Common myeloid progenitor, CD34-positive (primary cell): ENCODE data around the gene ITPKB.
A peak's percentile ranks its signal among the peaks of the same experiment; 100 is the strongest.

Experiments used
- CTCF ChIA-PET: fragments of 350-600 bp; sonication (Branson Sonifier 250); formaldehyde crosslinking; loops from one replicate; lab custom pipeline; 2021; ENCODE audit warnings: antibody characterized with exemption; lab: Charles Lee
- POLR2A ChIA-PET: fragments of 350-600 bp; sonication (Branson Sonifier 250); formaldehyde crosslinking; loops from one replicate; lab custom pipeline; 2021; ENCODE audit warnings: antibody characterized with exemption; lab: Charles Lee
- DNase-seq, 3 donors: peaks; one replicate each; pipeline versions ENCODE4 v3.0.0 to v3.0.0-alpha.2; 2013
- H3K27ac ChIP-seq, 2 experiments: 1 replicate in 1 of 2; 2 replicates in 1 of 2; pipeline ENCODE4 v1.7.0; 2013; ENCODE audit warnings: inconsistent platforms in 2 of 2, low read length in 2 of 2, mild to moderate bottlenecking in 2 of 2, low read depth in 1 of 2, moderate library complexity in 1 of 2; ENCODE audit not compliant: severe bottlenecking in 2 of 2, insufficient read depth in 1 of 2, poor library complexity in 1 of 2
- H3K27me3 ChIP-seq, 5 experiments: replicated peaks in 2 of 5; 1 replicate in 3 of 5; 2 replicates in 2 of 5; pipeline versions ENCODE4 v1.6.1 to v1.7.0; 2013; ENCODE audit warnings: low read length in 4 of 5, mild to moderate bottlenecking in 2 of 5, moderate library complexity in 2 of 5, inconsistent platforms in 1 of 5; ENCODE audit not compliant: insufficient read depth in 5 of 5, control insufficient read depth in 4 of 5
- H3K36me3 ChIP-seq, 4 experiments: 1 replicate in 2 of 4; 2 replicates in 2 of 4; pipeline versions ENCODE4 v1.6.1 to v1.7.0; 2013; ENCODE audit warnings: low read length in 3 of 4, control low read depth in 1 of 4, mild to moderate bottlenecking in 1 of 4; ENCODE audit not compliant: control insufficient read depth in 4 of 4, insufficient read depth in 4 of 4
- H3K4me1 ChIP-seq, 4 experiments: 1 replicate in 3 of 4; 2 replicates in 1 of 4; pipeline versions ENCODE4 v1.6.1 to v1.7.1; 2013; ENCODE audit warnings: low read length in 3 of 4, mild to moderate bottlenecking in 3 of 4, control low read depth in 1 of 4, inconsistent platforms in 1 of 4, moderate library complexity in 1 of 4; ENCODE audit not compliant: control insufficient read depth in 4 of 4, insufficient read depth in 4 of 4; ENCODE audit errors: control extremely low read depth in 1 of 4
- H3K4me3 ChIP-seq, 7 experiments: 1 replicate in 4 of 7; 2 replicates in 3 of 7; pipeline versions ENCODE4 v1.5.1 to v1.7.0; 2013; ENCODE audit warnings: mild to moderate bottlenecking in 7 of 7, low read length in 6 of 7, moderate library complexity in 6 of 7, inconsistent platforms in 2 of 7, low read depth in 2 of 7, control low read depth in 1 of 7; ENCODE audit not compliant: insufficient read depth in 4 of 7, control insufficient read depth in 1 of 7; ENCODE audit errors: extremely low read depth in 1 of 7
- H3K9me3 ChIP-seq, 5 experiments: 1 replicate in 4 of 5; 2 replicates in 1 of 5; pipeline versions ENCODE4 v1.6.1 to v1.7.1; 2013; ENCODE audit warnings: low read length in 4 of 5, mild to moderate bottlenecking in 2 of 5, inconsistent platforms in 1 of 5, low read depth in 1 of 5, moderate library complexity in 1 of 5; ENCODE audit not compliant: control insufficient read depth in 4 of 5, insufficient read depth in 2 of 5; ENCODE audit errors: control extremely low read depth in 1 of 5
- WGBS: methylation state at CpG from one replicate; pipeline ENCODE4 v1.1.5; 2013; ENCODE audit not compliant: insufficient coverage; 5-methylcytosine and 5-hydroxymethylcytosine counted together

Gene ITPKB

DNA sequence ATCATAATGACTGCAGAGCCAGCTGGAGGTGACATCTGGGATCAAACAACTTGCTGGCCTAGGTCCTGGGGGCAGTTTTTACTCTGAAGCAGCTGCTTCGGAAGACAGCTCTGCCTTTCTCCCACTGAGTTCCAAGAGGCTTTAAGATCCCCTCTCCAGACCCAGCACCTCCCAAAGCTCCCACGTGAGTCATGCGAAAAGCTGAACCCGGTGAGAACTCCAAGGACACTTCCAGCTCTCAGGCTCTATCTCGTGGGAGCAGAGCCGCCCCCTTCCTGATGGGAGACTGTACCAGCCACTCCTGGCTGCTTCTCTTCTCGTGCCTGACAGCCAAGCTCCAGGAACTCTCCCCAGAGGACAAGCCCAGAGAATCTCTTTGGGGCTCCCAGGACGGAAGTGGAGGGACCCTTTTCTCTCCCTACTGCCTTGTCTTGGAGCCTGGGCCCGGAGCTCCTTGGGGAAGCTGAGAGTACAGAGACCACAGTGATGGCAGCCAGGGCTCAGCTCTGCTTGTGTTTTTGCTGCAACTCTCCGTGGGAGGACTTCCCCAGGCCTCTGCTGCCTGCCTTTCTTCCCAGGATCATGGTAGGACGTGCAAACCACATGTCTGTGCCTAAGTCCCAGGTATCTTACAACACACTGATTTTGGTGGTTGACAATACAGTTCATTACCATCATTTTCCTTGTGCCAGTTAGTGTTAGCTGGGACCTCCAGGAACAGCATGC lies 149.9 kb downstream of the ITPKB start:
- 97% methylated on average over 11 of the region's 11 CpGs for WGBS
- Histone ChIP-seq H3K4me3 (no peak overlapping the region), H3K27me3 (no peaks in the 10 kb centered on the region), H3K9me3 (no peaks in the 10 kb centered on the region), H3K27ac (no peak overlapping the region), H3K4me1 (no peaks in the 10 kb centered on the region), H3K36me3 (no peaks in the 10 kb centered on the region)
- ChIA-PET POLR2A (no interaction called here), CTCF (interaction anchor here (1.0 to 2.3 kb wide), 5 partner anchors 10 to 46 kb away, joined by 3 to 7 read pairs (median 4); no protein-coding TSS in a partner anchor)
- DNase-seq = no peak

GRCh38 chr1:226588484-226588883 lies 150.6 kb downstream of the ITPKB start:
- POLR2A ChIA-PET = no interaction called here
- WGBS = 100% methylated on average over 2 of the region's 2 CpGs

DNA sequence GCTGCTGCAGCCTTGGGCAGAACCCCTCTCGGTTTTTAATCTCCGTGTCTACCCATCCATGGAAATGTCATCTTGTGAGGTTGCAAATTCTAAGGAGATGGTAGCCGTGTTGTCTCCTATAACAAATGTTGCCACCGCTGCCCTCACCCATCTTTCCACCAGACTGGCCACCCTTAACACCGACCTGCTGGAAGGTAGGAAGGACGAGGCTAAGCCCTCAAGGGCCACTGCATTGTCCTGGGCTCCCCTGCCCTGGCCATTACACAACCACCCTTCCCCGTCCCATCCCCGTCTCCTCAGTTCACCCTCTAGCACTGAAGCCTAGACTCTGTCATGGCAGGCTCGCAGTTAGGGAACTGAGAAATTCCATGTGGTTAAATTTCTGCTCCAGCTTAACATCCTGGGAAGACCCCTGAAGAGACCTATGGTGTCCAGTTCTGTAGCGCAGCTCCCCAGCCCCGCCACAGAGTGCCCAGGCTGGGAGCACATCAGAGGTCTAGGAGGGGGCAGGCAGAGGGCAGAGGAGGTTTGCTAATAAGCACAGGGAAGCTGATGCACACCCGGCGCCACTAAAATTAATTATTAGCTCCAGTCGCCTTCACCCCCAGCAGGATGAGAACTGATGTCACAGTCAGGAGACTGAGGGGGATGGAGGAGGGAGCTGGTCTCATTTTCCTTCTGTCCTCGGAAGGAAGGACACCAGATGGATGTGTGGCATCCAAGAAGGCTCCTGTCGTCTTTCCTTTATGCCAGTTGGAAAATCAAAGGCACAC lies 152.2 kb downstream of the ITPKB start:
- no peak overlapping the region for H3K4me3 ChIP-seq
- ChIA-PET CTCF (interaction anchor here (0.9 to 1.4 kb wide), 3 partner anchors 20 to 163 kb away, joined by 3 to 4 read pairs (median 3); no protein-coding TSS in a partner anchor), POLR2A (interaction anchor here (0.6 kb wide), 1 partner anchor 28 kb away, joined by 3 read pairs; no protein-coding TSS in a partner anchor)
- H3K36me3 ChIP-seq = no peaks in the 10 kb centered on the region
- no peak overlapping the region for H3K27ac ChIP-seq
- H3K4me1 ChIP-seq = no peaks in the 10 kb centered on the region
- DNase-seq = no peak
- no peaks in the 10 kb centered on the region for H3K9me3 ChIP-seq
- WGBS = over 99% methylated on average over 12 of the region's 16 CpGs
- H3K27me3 ChIP-seq = no peaks in the 10 kb centered on the region

More at GRCh38 chr1:226588484-226588883, 150.6 kb downstream of the ITPKB start:
- Histone ChIP-seq H3K27ac (no peak overlapping the region), H3K4me3 (no peak overlapping the region), H3K9me3 (no peaks in the 10 kb centered on the region), H3K27me3 (no peaks in the 10 kb centered on the region), H3K4me1 (no peaks in the 10 kb centered on the region), H3K36me3 (no peaks in the 10 kb centered on the region)
- no peak for DNase-seq
- CTCF ChIA-PET = interaction anchor here (1.0 to 2.3 kb wide), 3 partner anchors 17 to 20 kb away, joined by 4 to 7 read pairs (median 5); no protein-coding TSS in a partner anchor

DNA sequence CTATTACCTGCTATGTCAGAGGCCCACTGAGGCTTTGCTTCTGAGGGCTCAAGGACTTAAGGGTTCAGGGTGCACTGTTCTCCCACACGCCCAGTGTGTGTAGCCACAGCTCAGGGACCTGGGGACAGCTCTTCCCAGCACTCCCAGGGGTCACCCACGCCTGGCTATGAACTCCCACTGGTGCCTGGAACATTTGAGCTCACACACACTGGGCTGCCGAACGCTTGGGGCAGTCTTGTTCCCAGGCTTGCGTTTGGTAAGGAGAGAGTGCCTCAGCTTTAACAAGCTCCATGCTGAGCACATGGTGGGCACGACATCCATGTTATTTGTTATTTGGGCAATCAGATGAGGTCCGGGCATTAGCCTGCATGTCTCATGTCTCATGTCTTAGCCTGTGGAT lies 153.0 kb downstream of the ITPKB start:
- no peaks in the 10 kb centered on the region for H3K36me3 ChIP-seq
- POLR2A ChIA-PET = interaction anchor here (0.6 kb wide), 1 partner anchor 28 kb away, joined by 3 read pairs; no protein-coding TSS in a partner anchor
- H3K27ac ChIP-seq = no peak overlapping the region
- no peaks in the 10 kb centered on the region for H3K9me3 ChIP-seq
- 98% methylated on average over 6 of the region's 7 CpGs for WGBS
- no peaks in the 10 kb centered on the region for H3K27me3 ChIP-seq
- CTCF ChIA-PET = interaction anchor here (0.8 to 1.4 kb wide), 4 partner anchors 19 to 162 kb away, joined by 3 to 4 read pairs (median 3); no protein-coding TSS in a partner anchor
- no peak for DNase-seq
- no peak overlapping the region for H3K4me3 ChIP-seq
- no peaks in the 10 kb centered on the region for H3K4me1 ChIP-seq

DNA sequence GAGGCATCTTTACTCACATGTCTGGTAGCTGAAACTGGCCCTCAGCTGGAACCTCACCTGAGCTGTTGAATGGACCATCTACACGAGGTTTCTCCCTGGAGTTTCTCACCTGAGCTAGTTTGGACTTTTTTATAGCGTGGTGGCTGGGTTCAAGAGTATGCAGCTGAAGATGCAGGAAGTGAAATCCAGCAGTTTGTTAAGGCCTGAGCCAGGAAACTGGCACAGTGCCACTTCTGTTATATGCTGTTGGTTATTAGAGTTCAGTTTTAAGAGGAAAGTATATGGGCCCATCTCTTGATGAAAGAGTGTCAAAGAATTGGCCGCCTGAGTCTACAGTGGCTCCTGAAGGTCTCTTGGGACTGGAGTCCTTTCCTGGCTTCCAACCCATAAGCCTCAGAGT lies 154.9 kb downstream of the ITPKB start:
- CTCF ChIA-PET = interaction anchor here (1.4 kb wide), 1 partner anchor 9 kb away, joined by 3 read pairs; no protein-coding TSS in a partner anchor
- no peak overlapping the region for H3K27ac ChIP-seq
- DNase-seq = peak in 2 of 3 donors; percentile 28 to 33
- no peaks in the 10 kb centered on the region for H3K9me3 ChIP-seq
- H3K4me1 ChIP-seq = no peaks in the 10 kb centered on the region
- WGBS = 75% methylated on average over 3 of the region's 3 CpGs
- H3K27me3 ChIP-seq = no peaks in the 10 kb centered on the region
- POLR2A ChIA-PET = no interaction called here
- no peaks in the 10 kb centered on the region for H3K36me3 ChIP-seq
- H3K4me3 ChIP-seq = no peak overlapping the region

DNA sequence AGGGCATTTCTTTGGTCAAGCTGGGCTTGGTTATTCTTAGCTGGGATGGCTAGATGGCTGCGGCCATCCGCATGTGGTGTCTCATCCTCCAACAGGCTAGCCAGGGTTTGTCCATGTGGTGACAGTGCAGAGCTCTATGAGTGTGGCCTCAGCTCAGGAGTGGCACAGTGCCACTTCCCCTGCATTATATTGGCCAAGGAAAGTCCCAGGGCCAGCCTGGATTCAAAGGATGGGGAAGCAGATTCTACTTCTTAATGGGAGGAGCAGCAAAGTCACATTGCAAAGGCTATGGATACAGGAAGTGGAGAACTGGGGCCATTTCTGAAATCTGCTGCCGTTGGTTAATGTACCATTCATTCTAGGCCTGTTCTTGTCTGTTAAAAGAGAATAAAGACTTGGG lies 156.1 kb downstream of the ITPKB start:
- no peak overlapping the region for H3K27ac ChIP-seq
- no peaks in the 10 kb centered on the region for H3K36me3 ChIP-seq
- no peaks in the 10 kb centered on the region for H3K9me3 ChIP-seq
- POLR2A ChIA-PET = no interaction called here
- CTCF ChIA-PET = no interaction called here
- no peaks in the 10 kb centered on the region for H3K4me1 ChIP-seq
- H3K27me3 ChIP-seq = no peaks in the 10 kb centered on the region
- WGBS = 100% methylated on average over 3 of the region's 3 CpGs
- no peak overlapping the region for H3K4me3 ChIP-seq
- no peak for DNase-seq
